PC-3 (cell line): Measurements from ENCODE around the gene PODXL2. TPM values are rescaled to one million over a fixed set of nuclear protein-coding genes. Genes with fewer than 3 reads are reported as not detected.

Source experiments
- ATAC-seq: fragments of 200-7000 bp; cut with Tn5 transposase; 2 replicates; pipeline ENCODE4 v1.9.1; 2020; ENCODE audit warnings: mild to moderate bottlenecking, moderate library complexity
- BruUV-seq: library from RNA; stranded (reverse); fragments of 400-500 nt; replicated peaks from 2 replicates; lab custom pipeline; 2021; lab: Mats Ljungman, UMichigan
- CTCF ChIA-PET: fragments of 300-600 bp; sonication (Branson Sonifier 250); formaldehyde crosslinking; loops from one replicate; lab custom pipeline; 2022; ENCODE audit warnings: antibody characterized with exemption; lab: Charles Lee
- POLR2A ChIA-PET: fragments of 300-600 bp; sonication (Branson Sonifier 250); formaldehyde crosslinking; loops from one replicate; lab custom pipeline; 2022; ENCODE audit warnings: antibody characterized with exemption; ENCODE audit not compliant: unreplicated experiment; lab: Charles Lee
- DNase-seq: peaks from one replicate; pipeline ENCODE4 v3.0.0-alpha.2; 2015
- H2AFZ ChIP-seq: fragments of 300-600 bp; sonication (generic); 2 replicates; pipeline ENCODE4 v1.6.0; 2016; ENCODE audit warnings: antibody characterized with exemption, low read length
- H3F3A ChIP-seq: fragments of 300-600 bp; sonication (generic); one replicate; pipeline ENCODE4 v1.6.0; 2017; ENCODE audit warnings: antibody characterized with exemption, low read length, control low read depth, mild to moderate bottlenecking; ENCODE audit not compliant: unreplicated experiment
- H3K27ac ChIP-seq: fragments of 300-600 bp; sonication (generic); 2 replicates; pipeline ENCODE4 v1.5.1; 2016; ENCODE audit warnings: mild to moderate bottlenecking, low read length
- H3K27me3 ChIP-seq: fragments of 300-600 bp; sonication (generic); 2 replicates; pipeline ENCODE4 v1.6.1; 2016; ENCODE audit warnings: low read length, mixed read lengths
- H3K36me3 ChIP-seq: fragments of 300-600 bp; sonication (generic); 2 replicates; pipeline ENCODE4 v1.6.1; 2016; ENCODE audit warnings: low read depth, mixed run types, low read length, mixed read lengths
- H3K4me1 ChIP-seq: fragments of 300-600 bp; sonication (generic); 2 replicates; pipeline ENCODE4 v1.5.1; 2016; ENCODE audit warnings: low read length; ENCODE audit not compliant: insufficient read depth
- H3K4me2 ChIP-seq: fragments of 300-600 bp; sonication (generic); 2 replicates; pipeline ENCODE4 v1.6.0; 2016; ENCODE audit warnings: low read length
- H3K4me3 ChIP-seq: fragments of 300-600 bp; sonication (generic); 2 replicates; pipeline ENCODE4 v1.5.1; 2016; ENCODE audit warnings: mild to moderate bottlenecking, low read length, mixed read lengths
- H3K79me2 ChIP-seq: fragments of 300-600 bp; sonication (generic); 2 replicates; pipeline ENCODE4 v1.6.1; 2017; ENCODE audit warnings: low read length, mixed read lengths
- H3K9ac ChIP-seq: fragments of 300-600 bp; sonication (generic); 2 replicates; pipeline ENCODE4 v1.6.0; 2016; ENCODE audit warnings: mild to moderate bottlenecking, low read length
- H3K9me2 ChIP-seq: fragments of 300-600 bp; sonication (generic); replicated peaks from 2 replicates; pipeline ENCODE4 v1.6.1; 2016; ENCODE audit warnings: mixed run types, low read length, mixed read lengths
- H3K9me3 ChIP-seq: fragments of 300-600 bp; sonication (generic); 2 replicates; pipeline ENCODE4 v1.6.1; 2016; ENCODE audit warnings: low read length, mixed read lengths
- H4K20me1 ChIP-seq: fragments of 300-600 bp; sonication (generic); 2 replicates; pipeline ENCODE4 v1.6.1; 2016; ENCODE audit warnings: low read length, mixed read lengths
- EZH2 ChIP-seq: fragments of 300-600 bp; sonication (generic); IDR thresholded peaks from one replicate; pipeline ENCODE4 v1.6.1; 2017; ENCODE audit warnings: antibody characterized with exemption, mild to moderate bottlenecking, low read length; ENCODE audit not compliant: unreplicated experiment
- EZH2phosphoT487 ChIP-seq: fragments of 300-600 bp; sonication (generic); IDR thresholded peaks from 2 replicates; pipeline ENCODE4 v1.6.1; 2018; ENCODE audit warnings: mild to moderate bottlenecking, antibody characterized with exemption, low read length, borderline replicate concordance
- intact Hi-C: fragments of 100-400 bp; cut with micrococcal nuclease; formaldehyde crosslinking; loops from 2 replicates; pipeline ENCODE4 v1.9.0; 2023
- total RNA-seq: library from RNA; depleted of rRNA; stranded (reverse); fragments of >200 nt; gene quantifications from 2 replicates; pipeline ENCODE4 v1.2.3, GENCODE V29; 2014
- TF ChIP-seq, protein P1 (sequence below): fragments of 300-600 bp; sonication (generic); conservative IDR thresholded peaks from 2 replicates; pipeline ENCODE4 v1.5.1; 2017; ENCODE audit warnings: antibody characterized with exemption, low read depth, mild to moderate bottlenecking, low read length

PODXL2 gene
- total RNA-seq, 1 experiment from 2014 or later = 32.4 TPM

DNA sequence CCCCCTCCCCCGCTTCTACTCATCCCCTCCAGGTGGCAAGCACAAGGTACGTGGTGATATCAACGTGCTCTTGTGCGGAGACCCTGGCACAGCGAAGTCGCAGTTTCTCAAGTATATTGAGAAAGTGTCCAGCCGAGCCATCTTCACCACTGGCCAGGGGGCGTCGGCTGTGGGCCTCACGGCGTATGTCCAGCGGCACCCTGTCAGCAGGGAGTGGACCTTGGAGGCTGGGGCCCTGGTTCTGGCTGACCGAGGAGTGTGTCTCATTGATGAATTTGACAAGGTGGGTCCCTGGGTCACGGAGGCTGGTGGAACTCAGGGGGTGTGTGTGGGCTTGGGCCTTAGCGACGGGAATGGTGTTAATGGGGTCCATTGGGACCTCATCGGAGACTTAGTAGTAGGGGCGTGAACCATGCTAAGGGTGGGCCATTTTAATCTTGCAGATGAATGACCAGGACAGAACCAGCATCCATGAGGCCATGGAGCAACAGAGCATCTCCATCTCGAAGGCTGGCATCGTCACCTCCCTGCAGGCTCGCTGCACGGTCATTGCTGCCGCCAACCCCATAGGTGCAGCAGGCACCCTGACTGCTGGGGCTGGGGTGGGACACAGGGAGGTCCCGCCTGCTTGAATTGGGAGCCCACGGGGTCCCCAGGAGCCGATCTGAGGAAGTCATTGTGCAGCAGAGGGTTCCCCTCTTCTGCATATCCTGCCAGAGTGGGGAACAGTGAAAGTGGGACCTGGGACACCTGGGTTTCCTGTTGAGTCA lies 12.0 kb upstream of the PODXL2 start:
- DNase-seq = no peak
- Histone ChIP-seq H3K4me3 (no peak overlapping the region), H4K20me1 (no peaks in the 10 kb centered on the region), H3K79me2 (no peaks in the 10 kb centered on the region), H3K27me3 (no peaks in the 10 kb centered on the region), H3K27ac (no peak overlapping the region), H3K9me2 (no peaks in the 10 kb centered on the region), H3K36me3 (peaks cover 34% of the 10 kb centered on the region), H3K4me1 (peaks cover 14% of the 10 kb centered on the region), H3F3A (no peaks in the 10 kb centered on the region), H3K9ac (no peak overlapping the region), H3K9me3 (no peaks in the 10 kb centered on the region), H3K4me2 (no peak overlapping the region), H2AFZ (no peak overlapping the region)
- no TSS peak for BruUV-seq
- POLR2A ChIA-PET = no interaction called here
- TF ChIP-seq EZH2phosphoT487 = no peak
- TF ChIP-seq, protein P1, sequence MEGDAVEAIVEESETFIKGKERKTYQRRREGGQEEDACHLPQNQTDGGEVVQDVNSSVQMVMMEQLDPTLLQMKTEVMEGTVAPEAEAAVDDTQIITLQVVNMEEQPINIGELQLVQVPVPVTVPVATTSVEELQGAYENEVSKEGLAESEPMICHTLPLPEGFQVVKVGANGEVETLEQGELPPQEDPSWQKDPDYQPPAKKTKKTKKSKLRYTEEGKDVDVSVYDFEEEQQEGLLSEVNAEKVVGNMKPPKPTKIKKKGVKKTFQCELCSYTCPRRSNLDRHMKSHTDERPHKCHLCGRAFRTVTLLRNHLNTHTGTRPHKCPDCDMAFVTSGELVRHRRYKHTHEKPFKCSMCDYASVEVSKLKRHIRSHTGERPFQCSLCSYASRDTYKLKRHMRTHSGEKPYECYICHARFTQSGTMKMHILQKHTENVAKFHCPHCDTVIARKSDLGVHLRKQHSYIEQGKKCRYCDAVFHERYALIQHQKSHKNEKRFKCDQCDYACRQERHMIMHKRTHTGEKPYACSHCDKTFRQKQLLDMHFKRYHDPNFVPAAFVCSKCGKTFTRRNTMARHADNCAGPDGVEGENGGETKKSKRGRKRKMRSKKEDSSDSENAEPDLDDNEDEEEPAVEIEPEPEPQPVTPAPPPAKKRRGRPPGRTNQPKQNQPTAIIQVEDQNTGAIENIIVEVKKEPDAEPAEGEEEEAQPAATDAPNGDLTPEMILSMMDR = no peak
- no peak for TF ChIP-seq EZH2
- CTCF ChIA-PET = no interaction called here
- intact Hi-C loops = no loop called here
- no peak for ATAC-seq

DNA sequence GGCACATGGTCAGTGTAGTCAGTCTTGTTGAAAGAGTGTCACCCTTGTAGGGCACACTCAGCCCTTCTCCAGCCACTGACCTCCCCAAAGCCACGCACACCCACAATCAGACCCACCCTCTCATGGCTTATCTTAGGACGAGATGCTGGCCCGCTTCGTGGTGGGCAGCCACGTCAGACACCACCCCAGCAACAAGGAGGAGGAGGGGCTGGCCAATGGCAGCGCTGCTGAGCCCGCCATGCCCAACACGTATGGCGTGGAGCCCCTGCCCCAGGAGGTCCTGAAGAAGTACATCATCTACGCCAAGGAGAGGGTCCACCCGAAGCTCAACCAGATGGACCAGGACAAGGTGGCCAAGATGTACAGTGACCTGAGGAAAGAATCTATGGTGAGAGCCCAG lies 10.1 kb upstream of the PODXL2 start:
- Histone ChIP-seq H3K9me2 (no peaks in the 10 kb centered on the region), H3K4me2 (no peak overlapping the region), H3K79me2 (no peaks in the 10 kb centered on the region), H3K9ac (no peak overlapping the region), H3K4me1 (no peaks in the 10 kb centered on the region), H3F3A (no peaks in the 10 kb centered on the region), H3K27ac (no peak overlapping the region), H3K4me3 (no peak overlapping the region), H3K9me3 (no peaks in the 10 kb centered on the region), H3K27me3 (no peaks in the 10 kb centered on the region), H3K36me3 (peaks cover 21% of the 10 kb centered on the region), H2AFZ (no peak overlapping the region), H4K20me1 (no peaks in the 10 kb centered on the region)
- DNase-seq (no peak), ATAC-seq (no peak)
- intact Hi-C loops = no loop called here
- TF ChIP-seq EZH2 (no peak), EZH2phosphoT487 (no peak)
- TF ChIP-seq, protein P1 = no peak
- ChIA-PET CTCF (no interaction called here), POLR2A (no interaction called here)
- no TSS peak for BruUV-seq
